Adrenal gland (tissue), 12 donors: ENCODE results near the gene RNASE8. TPM values are rescaled to one million over a fixed set of nuclear protein-coding genes. Genes with fewer than 3 reads are reported as not detected.

Source experiments
- DNase-seq, 7 donors: peaks; one replicate each; pipeline ENCODE4 v3.0.0-alpha.2; 2019 to 2020
- H3K27ac ChIP-seq, 5 donors: fragments of 200-600 bp; sonication (generic) in 4 of 5; 1 replicate in 3 of 5; 2 replicates in 2 of 5; pipeline versions ENCODE4 v1.5.1 to v1.8.0; 2016 to 2020; ENCODE audit warnings: mild to moderate bottlenecking in 1 of 5
- H3K27me3 ChIP-seq: fragments of 200-600 bp; 2 replicates; pipeline ENCODE4 v1.8.0; 2021
- H3K36me3 ChIP-seq, 2 donors: fragments of 200-600 bp; replicated peaks in 1 of 2; 1 replicate in 1 of 2; 2 replicates in 1 of 2; pipeline versions ENCODE4 v1.5.1 to v1.8.0; 2018 to 2022
- H3K4me1 ChIP-seq, 2 donors: fragments of 200-600 bp; replicated peaks in 1 of 2; 1 replicate in 1 of 2; 2 replicates in 1 of 2; pipeline versions ENCODE4 v1.5.1 to v1.8.0; 2018 to 2021
- H3K4me3 ChIP-seq, 4 donors: fragments of 200-600 bp; sonication (generic) in 3 of 4; one replicate each; pipeline ENCODE4 v1.5.1; 2016 to 2018
- H3K9me3 ChIP-seq, 3 donors: fragments of 200-600 bp; sonication (generic) in 1 of 3; replicated peaks in 1 of 3; 1 replicate in 2 of 3; 2 replicates in 1 of 3; pipeline versions ENCODE4 v1.5.1 to v1.8.0; 2016 to 2021
- CTCF ChIP-seq, 6 experiments: fragments of 450-650 bp in 4 of 6; fragments of 200-600 bp in 2 of 6; sonication (generic) in 1 of 6; IDR thresholded peaks; 1 replicate in 5 of 6; 2 replicates in 1 of 6; pipeline versions ENCODE4 v1.5.1 to v1.8.0; 2016 to 2021; ENCODE audit warnings: antibody characterized with exemption in 6 of 6, mild to moderate bottlenecking in 2 of 6, moderate library complexity in 1 of 6
- POLR2A ChIP-seq, 2 donors: fragments of 450-650 bp; IDR thresholded peaks; one replicate each; pipeline ENCODE4 v1.6.1; 2017; ENCODE audit warnings: antibody characterized with exemption in 2 of 2, mild to moderate bottlenecking in 2 of 2, moderate library complexity in 1 of 2
- WGBS, 4 donors: extraction: QIAGEN DNeasy Blood & Tissue Kit in 2 of 4; methylation state at CpG; one replicate each; pipeline versions ENCODE4 v1.1.5 to v1.1.7; 2013 to 2017; 5-methylcytosine and 5-hydroxymethylcytosine counted together
- intact Hi-C, 2 donors: fragments of 100-400 bp; cut with DNase I; formaldehyde crosslinking; loops; one replicate each; pipeline versions ENCODE4 v1.14.1 to v1.15.0; 2022 to 2023
- polyA plus RNA-seq, 3 donors: library from polyadenylated mRNA; stranded (reverse); fragments of 200-250 nt in 2 of 3; fragments of 350-450 nt in 1 of 3; fragmentation: Illumina TruSeq in 1 of 3; extraction: RNeasy Lipid Tissue Mini Kit (QIAGEN cat#74804) in 1 of 3; gene quantifications; one replicate each; pipeline ENCODE4 v1.2.3, GENCODE V29; 2013 to 2014
- total RNA-seq, 9 donors: library from RNA; depleted of rRNA in 4 of 9; stranded (reverse); fragments of >200 nt in 4 of 9; fragments of 120-200 nt in 1 of 9; fragmentation: NEBNext Ultra II Directional in 1 of 9; extraction: Animal tissue kit (Norgen Biotek cat#: 25700) in 1 of 9; gene quantifications; one replicate each; pipeline versions ENCODE4 v1.1.0 to v1.2.4, GENCODE V29; 2013 to 2023
- donor health status: healthy with polysubstance abuse.
- donor health status: Bipolar disorder and iron deficiency.
- donor health status: DM: yes; HTN: yes; CAD: no.
- donor health status: DM: no; HTN: no; CAD: no.
- donor health status: DM: no; HTN: no; CAD: no.
- donor health status: DM: yes; HTN: yes; CAD: no.

The RNASE8 gene
- total and polyA plus RNA-seq, 12 donors = not detected

- no peak overlapping the region for H3K4me3 ChIP-seq
- WGBS, 4 donors = 16 to 47% (median 23%) methylated on average over 6 of the region's 6 CpGs
- peaks cover 0 to 37% of the 10 kb centered on the region in 2 donors for H3K36me3 ChIP-seq
- H3K27ac ChIP-seq = peak overlapping the region in 3 of 5 donors; percentile 3 to 51 (median 32)
- peak in 1 of 7 donors; percentile 37 for DNase-seq
- H3K9me3 ChIP-seq = no peaks in the 10 kb centered on the region
- no peaks in the 10 kb centered on the region for H3K27me3 ChIP-seq
- TF ChIP-seq POLR2A (IDR thresholded peaks at IDR 0.05) = peak in 1 of 2 donors; percentile 22
- no peak for TF ChIP-seq CTCF (IDR thresholded peaks at IDR 0.05)
- intact Hi-C loops = loop anchor here in 1 of 2 donors (5.0 kb wide), 1 partner anchor 77 kb away; no protein-coding TSS in a partner anchor
- H3K4me1 ChIP-seq = peaks cover 9 to 15% of the 10 kb centered on the region in 2 donors
Measured at GRCh38 chr14:21015312-21015711, 42.3 kb upstream of the RNASE8 start.

GRCh38 chr14:21016413-21017190, 41.0 kb upstream of the RNASE8 start:
- Histone ChIP-seq H3K27me3 (no peaks in the 10 kb centered on the region), H3K27ac (no peak overlapping the region), H3K36me3 (peaks cover 0 to 50% of the 10 kb centered on the region in 2 donors), H3K4me1 (peaks cover 9 to 23% of the 10 kb centered on the region in 2 donors), H3K4me3 (no peak overlapping the region), H3K9me3 (no peaks in the 10 kb centered on the region)
- 63 to 69% (median 68%) methylated on average over 9 of the region's 9 CpGs for WGBS, 4 donors
- DNase-seq = no peak
- intact Hi-C loops = loop anchor here in 1 of 2 donors (5.0 kb wide), 1 partner anchor 76 kb away; no protein-coding TSS in a partner anchor
- TF ChIP-seq POLR2A (IDR thresholded peaks at IDR 0.05) (no peak), CTCF (IDR thresholded peaks at IDR 0.05) (no peak)

GRCh38 chr14:21017528-21018245, 39.9 kb upstream of the RNASE8 start:
- Histone ChIP-seq H3K9me3 (no peaks in the 10 kb centered on the region), H3K27ac (no peak overlapping the region), H3K36me3 (peaks cover 0 to 55% of the 10 kb centered on the region in 2 donors), H3K4me1 (peaks cover 20 to 33% of the 10 kb centered on the region in 2 donors), H3K27me3 (no peaks in the 10 kb centered on the region), H3K4me3 (no peak overlapping the region)
- WGBS, 4 donors = 59 to 74% (median 66%) methylated on average over 18 to 28 of the region's 28 CpGs
- no peak for TF ChIP-seq CTCF (IDR thresholded peaks at IDR 0.05)
- TF ChIP-seq POLR2A (IDR thresholded peaks at IDR 0.05) = no peak
- DNase-seq = no peak
- intact Hi-C loops = loop anchor here in 1 of 2 donors (5.0 kb wide), 1 partner anchor 75 kb away; no protein-coding TSS in a partner anchor

GRCh38 chr14:21018286-21018685, 39.3 kb upstream of the RNASE8 start:
- Histone ChIP-seq H3K4me3 (no peak overlapping the region), H3K36me3 (peaks cover 0 to 55% of the 10 kb centered on the region in 2 donors), H3K4me1 (peaks cover 26 to 39% of the 10 kb centered on the region in 2 donors), H3K27ac (no peak overlapping the region), H3K27me3 (no peaks in the 10 kb centered on the region), H3K9me3 (no peaks in the 10 kb centered on the region)
- TF ChIP-seq POLR2A (IDR thresholded peaks at IDR 0.05) (no peak), CTCF (IDR thresholded peaks at IDR 0.05) (no peak)
- 72 to 85% (median 80%) methylated on average over 7 of the region's 7 CpGs for WGBS, 4 donors
- no peak for DNase-seq
- intact Hi-C loops = loop anchor here in 1 of 2 donors (5.0 kb wide), 1 partner anchor 74 kb away; no protein-coding TSS in a partner anchor
